Measurements from ENCODE around the gene CFAP100.

Gene CFAP100

DNA sequence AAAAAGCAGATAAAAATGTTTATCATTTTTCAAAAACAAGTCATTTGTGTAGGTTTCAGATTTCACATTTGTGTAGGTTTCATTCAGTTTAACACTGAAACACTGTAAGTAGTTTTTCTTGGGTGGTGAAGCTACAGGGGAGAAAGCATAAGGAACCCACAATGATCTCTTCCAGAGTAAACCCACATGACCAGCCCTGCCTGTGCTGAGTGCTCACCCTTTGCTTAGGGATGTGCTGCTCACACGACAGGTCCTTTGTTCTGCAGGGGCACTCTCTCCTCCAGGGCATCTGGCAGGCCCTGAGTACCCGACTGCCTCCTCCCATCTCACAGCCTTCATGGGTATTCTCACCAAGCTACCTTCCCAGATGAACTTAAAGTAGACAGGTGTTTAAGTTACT is 52.1 kb downstream of the CFAP100 start:
- no peak for DNase-seq

DNA sequence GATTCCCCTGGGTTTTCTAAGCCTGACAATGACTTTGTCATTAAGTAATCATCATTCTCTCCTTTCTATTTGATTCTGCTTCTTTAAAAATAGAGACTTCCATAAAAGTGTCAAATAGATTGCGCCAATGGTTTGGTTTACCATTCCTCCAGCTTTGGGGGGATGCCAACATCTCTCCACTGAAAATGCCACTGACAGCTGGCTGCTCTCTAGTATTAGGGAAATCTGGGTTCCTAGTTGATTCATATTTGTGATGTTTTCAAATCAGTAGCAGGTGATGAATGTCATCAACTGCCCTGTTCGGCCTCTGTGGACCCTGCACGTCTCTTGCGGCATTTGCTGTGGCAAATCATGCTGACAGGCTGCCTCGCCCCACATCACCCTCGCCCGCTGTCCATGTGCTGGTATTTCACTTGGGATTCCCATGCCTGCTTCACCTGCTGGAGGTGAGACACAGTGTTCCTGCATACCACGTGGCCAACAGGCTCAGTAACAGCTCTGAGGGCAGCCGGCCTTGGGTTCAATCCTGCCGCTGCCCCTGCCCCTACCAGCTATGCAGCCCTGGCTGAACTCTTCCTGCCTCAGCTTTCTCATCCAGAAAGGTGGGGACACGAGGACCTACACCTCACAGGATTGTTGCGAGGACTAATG is 52.9 kb downstream of the CFAP100 start:
- DNase-seq = no peak

DNA sequence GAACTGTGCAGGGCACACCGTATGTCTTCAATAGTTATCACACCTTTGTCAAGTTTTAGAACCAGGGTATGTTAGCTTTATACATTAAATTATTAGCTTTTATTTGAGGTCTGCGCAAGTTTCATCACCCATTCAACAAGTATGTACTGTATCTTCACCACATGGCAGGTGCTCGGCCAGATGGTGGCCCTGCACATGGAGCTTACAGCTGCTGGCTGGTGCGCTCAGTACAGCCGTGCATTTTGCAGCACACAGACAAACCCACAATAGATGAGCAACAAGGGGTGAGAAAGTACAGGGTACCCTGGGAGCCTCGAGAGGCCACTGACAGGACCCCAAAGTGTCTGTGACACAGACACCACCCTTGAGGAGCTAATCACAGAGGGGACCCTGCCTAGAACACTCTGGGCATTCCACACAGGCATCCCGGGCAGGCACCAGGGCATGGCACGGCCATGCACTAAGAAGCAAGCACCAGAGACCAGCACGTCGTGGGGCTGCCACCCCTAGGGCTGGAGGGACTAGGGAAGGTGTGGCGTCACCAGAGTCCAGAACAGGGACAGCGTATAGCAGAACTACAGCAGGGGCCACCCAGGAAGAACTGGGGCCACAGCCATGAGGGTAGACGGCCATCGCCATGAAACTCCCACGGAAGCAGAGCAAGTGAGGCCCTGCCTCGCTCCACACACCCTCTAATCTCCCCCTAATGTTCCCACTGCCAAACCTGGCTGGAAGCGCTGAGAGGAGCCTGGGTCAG is 53.6 kb downstream of the CFAP100 start:
- DNase-seq = no peak

DNA sequence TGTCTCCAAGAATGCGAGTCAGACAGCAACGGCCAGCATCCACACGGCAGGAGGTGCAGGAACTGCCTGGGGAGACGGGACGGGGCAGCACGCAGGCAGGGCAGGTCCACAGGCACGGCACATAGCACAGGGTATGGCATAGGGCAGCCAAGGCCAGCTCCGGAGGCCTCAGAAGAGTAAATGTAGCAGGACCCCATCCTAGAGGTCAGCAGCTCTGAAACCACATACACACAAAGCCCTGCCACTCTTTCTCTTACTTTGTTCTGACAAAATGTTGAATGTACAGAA is 54.1 kb downstream of the CFAP100 start:
- no peak for DNase-seq

DNA sequence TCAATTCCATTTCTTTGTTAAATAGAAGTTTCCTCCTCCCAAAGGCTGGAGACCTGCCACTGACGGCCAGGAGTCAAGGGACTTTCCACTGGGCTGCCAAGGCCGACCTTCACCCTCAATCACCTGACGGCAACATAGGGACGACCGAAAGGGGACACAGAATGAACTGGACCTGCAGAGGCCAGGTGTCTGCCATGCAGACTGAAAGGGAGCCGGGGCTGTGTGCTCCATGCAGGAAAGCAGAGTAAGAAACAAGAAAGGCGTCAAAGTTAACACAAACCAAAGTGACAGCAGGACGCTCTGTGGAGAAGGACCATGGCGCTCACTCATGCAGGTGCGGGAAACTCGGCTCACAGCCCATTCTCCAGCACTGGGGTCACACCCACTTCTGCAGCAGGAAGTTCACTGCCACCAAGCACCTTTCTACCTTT is 54.9 kb downstream of the CFAP100 start:
- DNase-seq = no peak

DNA sequence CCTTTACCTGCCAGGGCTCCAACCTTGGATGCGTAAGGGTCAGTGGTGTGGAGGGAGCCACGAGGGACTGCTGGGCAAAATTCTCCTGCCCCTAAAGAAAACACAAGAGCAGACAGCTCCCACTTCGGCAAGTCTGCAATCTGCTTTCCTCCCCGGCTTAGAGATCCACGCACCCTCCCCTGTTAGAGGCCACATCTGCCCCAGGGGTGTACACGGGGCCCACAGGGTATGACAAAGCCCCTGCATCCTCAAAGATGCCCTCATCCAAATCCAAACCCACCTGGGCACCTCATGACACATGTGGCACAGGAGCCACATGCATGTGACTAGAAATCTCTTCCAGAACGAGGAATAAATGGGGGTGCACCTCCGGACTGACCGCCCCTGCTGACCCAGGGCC is 55.5 kb downstream of the CFAP100 start:
- no peak for DNase-seq

DNA sequence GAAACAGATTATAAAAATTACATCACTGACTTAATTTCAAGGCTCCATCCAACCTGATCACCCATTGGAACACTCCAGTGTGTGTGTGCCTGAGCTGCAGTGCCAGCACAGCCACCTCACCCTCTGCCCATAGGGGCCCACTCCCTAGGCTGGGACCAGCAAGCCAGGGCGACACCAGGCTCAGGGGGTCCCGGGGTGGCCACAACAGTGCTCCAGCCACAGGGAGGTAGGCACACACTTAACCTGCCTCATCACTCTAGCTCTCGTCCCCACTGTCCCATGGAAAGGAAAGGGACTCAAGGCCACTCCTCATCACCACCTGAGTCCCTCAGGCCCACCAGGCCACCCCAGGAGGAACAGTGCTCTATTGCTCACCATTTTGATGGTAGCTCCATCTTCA is 56.0 kb downstream of the CFAP100 start:
- DNase-seq = no peak

DNA sequence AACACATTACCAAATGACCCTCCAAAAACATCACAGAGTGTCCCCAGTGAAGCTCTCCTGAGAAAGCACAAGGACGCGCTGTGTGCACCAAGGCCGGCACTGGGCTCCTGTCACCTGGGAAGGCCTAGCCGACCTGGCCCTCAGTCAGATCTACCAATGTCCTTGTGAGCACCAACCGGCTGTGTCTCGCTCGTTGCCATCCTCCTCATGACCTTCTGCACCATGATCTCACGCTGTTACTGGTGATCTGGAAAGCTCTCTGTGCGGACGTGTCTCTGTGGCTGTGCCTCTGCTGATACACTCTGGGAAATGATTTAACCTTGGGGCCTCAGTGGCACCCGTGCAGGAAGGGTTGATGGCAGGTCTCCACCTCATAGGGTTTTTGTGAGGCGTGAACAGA is 56.8 kb downstream of the CFAP100 start:
- DNase-seq = no peak

DNA sequence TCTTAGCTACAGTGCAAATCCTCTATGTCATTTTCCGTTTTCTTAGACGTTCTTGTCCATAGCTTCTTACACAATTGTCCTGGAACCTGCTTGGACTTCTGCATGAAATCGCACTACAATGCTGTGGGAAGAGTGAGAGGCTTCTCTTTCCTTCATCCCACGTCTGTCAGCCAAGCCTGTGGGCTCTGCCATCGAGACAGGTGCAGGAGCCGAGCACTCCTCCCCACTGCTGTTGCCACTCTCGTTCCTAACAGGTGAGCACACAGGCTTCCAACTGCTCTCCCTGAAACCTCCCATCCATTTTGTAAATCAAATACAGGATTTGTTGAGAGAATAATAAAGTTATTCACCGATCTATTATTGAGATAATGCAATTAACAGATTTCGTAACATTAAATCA is 57.5 kb downstream of the CFAP100 start:
- DNase-seq = no peak

DNA sequence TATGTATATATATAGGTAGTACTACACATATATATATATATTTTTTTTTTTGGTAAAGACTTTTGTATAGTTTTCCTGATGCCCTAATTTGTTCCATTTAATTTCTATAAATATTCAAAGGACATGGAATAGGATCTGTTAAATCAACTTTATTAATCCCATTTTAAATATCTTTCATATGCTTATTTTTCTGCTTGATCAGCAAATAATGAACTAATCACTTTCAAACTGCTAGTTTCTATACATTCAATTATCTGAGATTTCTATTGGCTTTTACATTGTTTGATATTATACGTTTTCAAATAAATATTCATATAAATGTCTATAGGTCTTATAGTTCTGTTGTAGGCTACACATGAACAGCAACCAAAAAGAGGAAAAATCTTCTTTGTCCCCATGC is 59.3 kb downstream of the CFAP100 start:
- DNase-seq = no peak

DNA sequence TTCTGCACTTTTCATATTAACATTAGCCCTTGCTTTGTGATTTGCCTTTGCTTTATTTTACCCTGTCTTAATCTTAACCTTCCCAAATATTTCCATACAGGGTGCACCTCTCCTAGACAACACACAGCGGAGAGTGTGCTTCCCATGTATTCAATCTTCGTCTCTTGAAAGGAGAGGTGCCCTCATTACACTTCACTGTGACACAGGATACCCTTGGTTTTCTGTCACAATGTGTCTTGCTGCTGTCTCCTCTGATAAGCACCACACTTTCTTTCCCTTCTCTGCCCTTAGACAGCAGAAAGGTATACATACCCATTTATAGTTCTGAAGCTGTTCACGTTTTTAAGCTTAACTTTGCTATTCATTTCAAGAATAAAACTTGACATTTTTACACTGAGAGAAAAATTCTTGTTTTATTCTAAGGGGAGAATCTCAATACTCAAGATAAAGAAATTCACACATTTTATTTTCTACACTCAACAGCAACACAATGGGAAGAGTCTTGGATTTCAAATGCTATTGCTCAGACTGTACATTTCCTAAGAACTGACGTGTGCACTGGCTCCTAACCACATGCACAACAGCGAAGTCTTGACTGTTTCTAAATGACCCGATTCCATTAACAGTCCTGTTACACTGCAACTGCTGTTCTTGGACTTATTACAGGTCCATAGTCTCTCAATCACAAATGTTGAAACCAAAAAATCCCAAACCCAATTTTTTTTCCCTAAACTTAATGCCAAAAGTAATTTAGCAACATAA is 59.9 kb downstream of the CFAP100 start:
- no peak for DNase-seq

DNA sequence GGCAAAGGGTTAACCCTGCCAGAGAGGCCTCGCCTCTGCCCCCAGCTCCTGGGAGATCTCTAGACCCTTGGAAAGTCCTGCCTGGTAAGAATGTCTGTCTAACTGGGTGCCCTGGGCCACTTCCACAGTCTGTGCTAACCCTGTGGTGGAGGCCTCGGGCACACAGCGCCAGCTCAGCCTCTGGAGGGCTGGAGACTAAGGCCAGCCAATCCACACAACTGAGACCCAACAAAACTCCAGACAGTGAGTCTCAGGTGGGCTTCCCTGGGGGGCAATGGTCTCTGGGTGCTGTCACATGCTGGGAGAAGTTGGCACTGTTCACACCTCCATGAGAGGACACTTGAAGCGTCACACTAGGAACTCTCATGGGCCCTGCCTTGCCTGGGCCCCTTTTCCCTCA is 61.5 kb downstream of the CFAP100 start:
- no peak for DNase-seq

DNA sequence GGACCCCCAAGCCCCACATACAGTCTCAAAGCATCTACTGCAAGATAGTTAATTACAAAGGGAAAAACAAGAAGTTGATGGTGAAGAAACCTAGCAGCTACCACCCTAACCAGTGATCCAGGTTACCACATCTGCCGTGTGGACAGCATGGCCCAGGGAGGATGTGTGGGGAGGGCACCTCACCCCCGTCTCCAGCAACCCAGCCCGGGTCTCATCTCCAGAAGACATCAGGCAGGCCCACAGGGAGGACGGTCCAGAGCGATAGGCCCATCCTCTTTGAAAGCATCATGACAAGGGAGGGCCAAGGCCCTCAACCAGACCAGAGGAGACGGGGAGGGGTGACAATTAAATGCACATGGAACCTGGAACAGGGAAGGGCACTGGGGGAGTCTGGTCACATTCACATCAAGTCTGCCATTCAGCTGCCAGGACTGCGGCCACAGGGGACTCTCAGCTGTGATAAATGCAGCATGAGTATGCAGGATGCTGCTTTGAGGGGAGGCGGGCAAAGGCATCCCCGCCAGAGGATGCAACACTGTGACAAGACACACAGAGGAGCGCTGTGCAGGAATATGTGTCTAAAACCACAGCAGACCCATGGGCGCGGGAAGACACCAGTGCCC is 62.2 kb downstream of the CFAP100 start:
- DNase-seq = no peak

DNA sequence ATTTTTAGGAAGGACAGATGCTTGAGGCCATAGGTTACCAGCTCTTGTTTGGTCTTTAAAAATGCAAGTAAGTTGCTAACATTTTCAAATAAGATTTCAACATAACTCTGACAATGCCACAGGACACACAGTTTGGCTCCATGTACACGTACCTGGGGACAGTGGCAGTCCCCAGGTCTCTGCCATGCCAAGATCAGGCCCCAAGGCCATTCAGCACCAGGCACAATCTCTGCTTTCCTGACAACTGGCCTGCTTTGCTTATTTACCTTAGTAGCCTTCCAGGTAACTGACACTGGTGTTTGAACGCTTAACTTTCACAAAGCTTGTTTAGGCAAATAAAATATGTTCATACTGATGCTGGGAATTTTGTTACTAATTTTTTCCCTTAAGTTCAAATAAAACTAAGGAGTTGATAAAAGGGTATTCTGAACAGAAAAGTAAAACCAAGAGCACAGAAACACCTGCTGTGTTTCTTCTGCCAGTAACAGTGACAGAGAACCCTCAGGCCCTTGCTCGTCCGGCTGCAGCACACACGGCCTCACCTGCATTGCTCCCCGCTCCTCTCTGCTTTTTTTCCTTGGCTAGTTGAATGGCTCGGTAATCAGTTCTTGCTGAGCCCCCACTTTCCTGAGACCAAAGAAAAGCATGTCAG is 64.5 kb downstream of the CFAP100 start:
- DNase-seq = no peak

DNA sequence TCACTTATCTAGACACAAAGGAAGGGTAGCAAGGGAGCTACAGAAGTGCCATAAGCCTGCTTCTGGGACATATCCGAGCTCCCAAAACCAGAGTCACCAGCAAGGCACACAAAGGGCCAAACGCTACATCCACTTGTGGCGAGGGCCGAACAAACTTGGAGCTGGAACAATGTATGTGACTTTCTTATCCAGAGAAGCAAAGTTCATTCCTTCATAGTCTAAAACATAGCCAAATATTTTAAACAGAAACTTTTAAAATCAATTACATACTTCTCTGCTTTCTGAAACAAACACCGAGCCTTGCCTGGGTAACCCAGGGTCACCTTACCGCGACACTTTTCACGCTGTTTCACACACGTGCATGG is 65.0 kb downstream of the CFAP100 start:
- no peak for DNase-seq

DNA sequence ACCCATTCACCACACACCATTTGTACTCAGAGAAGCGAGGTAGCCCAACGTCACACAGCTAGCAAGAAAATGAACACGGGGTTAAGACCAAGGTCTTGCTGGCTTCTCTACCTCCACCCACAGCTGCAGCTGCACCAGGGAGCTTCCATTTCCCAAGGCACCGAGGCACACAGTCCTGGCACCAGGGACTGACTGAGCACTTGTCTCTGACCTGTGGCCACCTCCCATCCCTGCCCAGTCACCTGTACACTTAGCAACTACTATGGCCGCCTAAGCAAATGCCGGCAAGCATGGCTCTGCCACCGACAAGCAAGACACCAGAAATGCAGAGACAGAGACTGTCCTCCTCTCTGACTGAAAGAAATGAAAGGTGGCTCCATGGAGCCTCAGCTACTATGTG is 65.7 kb downstream of the CFAP100 start:
- no peak for DNase-seq

DNA sequence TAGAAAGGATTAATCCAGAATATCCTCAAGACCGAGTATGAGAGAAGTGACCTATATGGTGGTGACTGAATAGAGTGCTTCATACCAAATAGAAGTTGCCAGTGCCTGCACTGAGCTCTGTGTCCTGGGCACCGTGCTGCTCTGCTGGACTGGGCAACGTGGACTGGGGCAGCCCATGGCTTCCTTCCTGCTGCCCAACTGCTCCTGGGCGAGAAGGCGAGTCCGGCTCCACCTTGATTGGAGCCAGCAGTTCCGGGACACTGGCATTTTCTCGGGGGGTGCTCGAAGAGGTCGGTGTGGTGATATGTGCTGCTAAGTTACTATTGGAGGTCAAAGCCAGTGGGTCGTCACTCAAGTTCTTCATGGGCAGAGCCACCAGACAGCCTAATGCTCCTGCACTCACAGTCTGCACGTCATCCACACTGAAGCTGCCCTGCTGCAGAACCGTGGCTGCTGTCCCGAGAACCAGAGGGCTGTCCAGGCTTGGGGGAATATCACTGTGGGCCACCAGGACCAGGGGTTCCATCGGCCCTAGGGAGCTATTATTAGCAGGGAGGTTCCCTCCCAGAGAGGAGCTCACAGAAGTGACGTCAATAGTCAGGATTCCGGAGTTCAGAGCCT is 66.9 kb downstream of the CFAP100 start:
- no peak for DNase-seq

DNA sequence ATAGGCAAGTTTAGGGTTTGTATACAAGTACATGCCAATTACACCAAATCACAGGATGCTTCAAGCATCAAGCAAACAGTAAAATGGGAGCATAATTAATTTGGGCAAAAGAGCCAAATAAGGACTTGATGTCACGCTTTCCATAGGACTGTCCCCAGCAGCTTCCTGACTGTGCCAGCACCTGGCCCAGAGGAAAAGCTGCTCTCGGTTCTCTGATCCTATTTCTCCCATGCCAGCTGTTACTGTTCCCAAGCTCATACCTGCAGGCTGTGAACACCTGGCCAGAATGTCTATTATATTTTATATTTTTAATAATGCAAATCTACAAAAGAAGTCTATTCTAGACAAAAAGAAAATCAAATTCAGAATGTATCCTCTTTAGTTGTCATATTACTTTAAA is 68.8 kb downstream of the CFAP100 start:
- no peak for DNase-seq

DNA sequence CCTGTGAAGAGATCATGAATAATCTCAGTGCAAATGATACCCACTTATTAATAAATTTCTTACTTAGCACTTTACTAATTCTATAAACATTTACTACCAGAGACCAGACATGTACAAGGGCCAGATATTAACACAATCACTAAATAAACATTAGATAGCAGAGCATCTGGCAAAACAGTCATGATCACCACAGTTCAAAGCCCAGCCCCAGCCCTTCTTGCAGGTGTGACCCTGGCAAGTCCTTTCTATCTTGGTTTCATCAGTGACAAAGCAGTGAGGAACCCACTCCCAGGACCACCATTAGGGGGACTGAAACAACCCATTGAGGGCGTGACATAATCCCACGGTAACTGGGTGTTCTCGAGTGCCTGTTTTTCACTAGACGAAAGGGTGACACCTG is 69.4 kb downstream of the CFAP100 start:
- no peak for DNase-seq

DNA sequence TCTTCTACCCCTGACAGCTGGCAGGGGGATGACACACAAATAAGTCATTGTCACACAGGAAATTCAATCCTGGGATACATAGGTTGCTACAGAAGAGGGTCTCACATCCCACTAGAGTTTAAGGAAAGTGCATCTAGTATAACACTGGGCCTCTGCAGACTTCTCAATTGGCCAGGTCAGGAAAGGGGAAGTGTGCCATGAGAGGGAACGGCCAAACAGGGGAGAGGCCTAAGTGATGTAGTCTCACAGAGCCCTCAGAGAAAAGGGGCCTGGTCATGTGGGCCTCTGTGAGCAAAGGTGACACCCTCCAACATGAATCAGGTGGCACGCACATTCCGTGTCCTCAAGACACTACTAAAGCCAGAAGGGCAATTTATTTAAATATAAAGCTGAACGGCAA is 69.8 kb downstream of the CFAP100 start:
- DNase-seq = no peak

DNA sequence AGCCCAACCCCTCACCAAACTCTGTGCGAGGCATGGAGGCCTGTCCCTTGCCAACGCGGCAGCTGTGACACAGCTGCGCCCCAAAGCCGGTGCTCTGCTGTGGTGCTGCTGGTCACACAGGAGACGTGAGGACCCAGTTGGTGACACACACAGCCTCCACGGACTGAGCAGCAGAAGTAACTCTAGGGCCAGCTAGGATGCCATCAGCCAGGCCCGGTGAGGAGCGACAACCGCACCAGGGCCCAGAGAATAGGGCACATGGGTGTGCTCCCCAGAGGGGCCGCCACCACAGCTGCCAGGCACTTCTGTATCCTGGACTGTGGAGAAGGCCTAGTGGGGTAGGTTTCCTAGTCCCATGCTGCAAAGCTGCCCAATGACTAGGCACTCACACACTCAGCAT is 70.3 kb downstream of the CFAP100 start:
- DNase-seq = no peak

DNA sequence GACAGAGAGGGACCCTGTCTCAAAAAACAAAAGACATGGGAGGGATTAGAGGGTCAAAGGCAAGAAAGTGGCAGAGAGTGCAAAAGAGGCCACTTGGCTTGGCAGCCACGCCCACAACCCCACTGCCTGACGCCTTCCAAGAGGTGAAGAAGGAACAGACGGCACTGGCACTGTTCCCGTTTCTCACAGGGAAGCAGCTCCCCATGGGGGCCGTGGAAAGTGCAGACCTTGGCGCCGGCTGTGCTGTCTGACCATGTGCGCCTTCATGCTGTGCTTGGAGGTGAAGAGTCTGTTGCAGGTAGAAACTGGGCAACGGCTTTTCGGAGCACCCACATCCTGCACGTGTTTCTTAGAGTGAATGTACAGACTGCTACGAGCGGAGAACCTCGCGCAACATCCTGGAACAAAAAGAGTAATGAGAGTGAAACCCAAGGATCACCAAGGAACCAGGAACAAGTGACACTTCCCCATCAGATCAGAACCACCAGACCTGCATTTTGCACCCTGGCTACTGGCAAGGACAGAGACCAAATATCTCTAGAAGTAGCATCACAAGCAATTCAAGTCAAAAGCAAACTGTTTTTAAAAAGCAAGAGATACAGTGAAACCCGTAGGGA is 71.3 kb downstream of the CFAP100 start:
- no peak for DNase-seq
